Stimulated activated CD8-positive, alpha-beta memory T cell treated with anti-CD3 and anti-CD28 coated beads, Interleukin-12 subunit alpha, Interleukin-12 subunit beta, amount 100 ng/mL, for 24 hours (primary cell): ENCODE measurements around the gene ABR.
"Not testable (repeated sequence)": the region's sequence is repeated elsewhere in the genome, so short reads cannot be mapped to it uniquely, and the experiment has no call there.

ENCODE experiments used
- DNase-seq: peaks from one replicate; pipeline ENCODE4 v3.0.0-alpha.2; 2020; ENCODE audit errors: extremely low read depth

The ABR gene

DNA sequence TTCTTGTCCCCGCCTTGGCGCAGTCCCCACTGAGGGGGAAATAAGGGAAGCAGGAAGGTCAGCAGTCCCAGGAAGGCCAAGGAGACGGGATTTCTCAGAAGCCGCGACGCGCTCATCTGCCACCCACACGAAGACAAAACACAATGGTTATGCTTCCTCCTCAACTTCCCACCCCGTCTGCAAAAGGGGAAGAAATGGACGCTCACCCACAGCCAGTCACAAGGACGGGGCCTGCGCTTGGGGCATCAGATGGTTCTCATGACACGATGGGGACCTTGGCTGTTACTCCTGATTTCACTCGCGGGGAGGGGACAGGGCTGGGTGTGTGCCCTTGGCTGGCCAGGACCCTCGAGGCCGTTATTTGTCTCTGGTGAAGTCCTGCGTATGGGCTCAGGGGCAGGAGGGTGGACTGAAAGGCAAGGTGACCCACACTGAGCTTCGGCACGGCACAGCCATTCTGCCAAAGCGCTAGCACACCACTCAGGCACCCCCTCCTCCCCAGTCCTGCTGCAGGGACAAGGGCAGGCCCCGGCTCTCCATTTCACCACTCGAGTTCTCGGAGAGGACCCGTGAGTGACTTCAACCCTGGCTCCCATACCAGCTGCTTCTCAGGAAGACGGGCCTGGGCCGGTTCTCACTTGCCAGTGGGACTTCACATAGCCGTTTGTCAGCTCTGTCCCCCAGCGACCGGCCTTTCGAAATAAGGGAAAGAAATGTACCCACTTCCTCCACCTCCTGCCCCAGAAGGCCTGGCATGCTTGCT lies 84.5 kb downstream of the ABR start:
- no peak for DNase-seq

DNA sequence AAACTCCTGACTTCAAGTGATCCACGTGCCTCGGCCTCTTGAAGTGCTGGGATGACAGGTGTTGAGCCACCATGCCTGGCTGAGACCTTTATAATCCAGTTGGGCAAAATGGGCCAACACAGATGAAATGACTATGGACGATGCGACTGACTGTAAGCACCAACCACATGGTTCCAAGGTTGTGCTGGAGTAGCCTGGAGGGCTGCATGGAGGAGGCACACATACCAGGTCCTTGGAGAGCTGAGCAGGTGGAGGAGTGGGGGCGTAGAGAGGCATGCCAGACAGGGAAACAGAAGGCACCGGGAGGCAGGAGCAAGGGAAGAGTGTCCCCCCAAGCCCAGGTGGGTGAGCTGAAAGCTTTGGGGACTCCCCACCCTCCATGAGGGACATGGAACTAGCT lies 85.2 kb downstream of the ABR start:
- DNase-seq, result no peak

DNA sequence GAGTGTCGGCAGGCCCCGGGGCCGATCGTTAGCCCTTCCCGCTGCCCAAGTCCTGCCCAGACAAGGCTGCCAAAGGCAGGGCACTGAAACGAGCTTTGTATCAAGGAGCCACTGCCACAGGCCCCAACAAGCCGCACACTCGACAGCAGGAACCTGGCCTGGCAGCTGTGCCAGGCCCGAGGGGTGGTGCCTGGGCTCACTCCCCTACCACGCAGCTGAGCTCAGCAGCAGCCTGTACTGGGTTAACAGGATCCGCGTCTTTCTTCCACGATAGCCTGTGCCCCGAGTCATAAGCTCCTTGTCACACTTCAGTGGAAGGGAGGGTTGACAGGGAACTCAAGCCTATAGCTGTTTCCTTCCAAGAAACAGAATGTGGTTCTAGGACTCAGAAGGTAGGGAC lies 87.9 kb downstream of the ABR start:
- no peak for DNase-seq

DNA sequence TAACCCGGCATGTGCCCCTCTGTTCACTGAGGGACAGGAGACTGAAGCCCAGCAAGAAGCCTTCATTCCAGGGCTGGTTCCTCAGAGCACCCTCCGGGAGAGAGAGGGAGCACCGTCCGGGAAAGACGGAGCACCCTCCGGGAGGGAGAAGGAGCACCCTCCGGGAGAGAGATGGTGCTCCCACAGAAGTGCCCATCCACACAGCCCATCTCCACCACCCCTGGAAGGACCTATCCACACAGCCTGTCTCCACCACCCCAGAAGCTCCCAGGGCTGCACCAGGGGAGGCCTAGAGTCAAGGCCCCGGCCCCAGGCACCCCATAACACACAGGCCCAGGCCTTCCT lies 88.6 kb downstream of the ABR start:
- DNase-seq, result no peak

DNA sequence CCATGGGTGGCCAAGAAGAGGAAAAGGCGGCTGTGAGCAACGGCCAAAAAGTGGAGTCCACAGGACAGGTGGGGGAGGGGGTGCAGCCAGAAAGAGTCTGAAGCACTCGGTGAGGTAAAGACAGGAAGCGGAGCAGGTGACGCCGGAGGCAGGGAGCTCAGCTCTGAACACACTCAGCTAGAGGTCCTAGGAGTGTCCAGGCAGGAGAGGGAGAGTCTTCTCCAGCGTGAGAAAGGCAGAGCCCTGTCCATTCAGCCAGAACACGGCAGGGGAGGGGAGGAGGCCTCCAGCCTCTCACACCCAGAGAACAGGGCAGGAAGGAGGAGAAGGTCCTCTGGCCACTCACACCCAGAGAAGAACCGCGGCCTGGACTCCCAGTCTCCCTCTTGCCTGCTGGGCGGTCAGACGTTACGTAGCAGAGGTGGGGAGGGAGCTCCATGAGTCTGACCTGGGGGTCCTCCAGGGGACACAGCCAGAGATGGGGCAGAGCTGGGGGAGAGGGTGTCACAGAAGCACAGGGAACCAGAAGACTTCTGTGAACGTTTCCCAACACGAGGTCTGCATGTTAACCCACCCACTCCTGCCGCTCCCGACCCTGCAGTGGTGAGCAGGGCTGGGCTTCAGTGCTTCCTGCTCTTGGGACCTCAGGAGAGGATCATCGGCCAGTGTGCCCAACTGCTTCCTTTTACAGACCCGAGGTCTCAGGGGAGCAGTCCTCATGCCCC lies 89.2 kb downstream of the ABR start:
- no peak for DNase-seq

DNA sequence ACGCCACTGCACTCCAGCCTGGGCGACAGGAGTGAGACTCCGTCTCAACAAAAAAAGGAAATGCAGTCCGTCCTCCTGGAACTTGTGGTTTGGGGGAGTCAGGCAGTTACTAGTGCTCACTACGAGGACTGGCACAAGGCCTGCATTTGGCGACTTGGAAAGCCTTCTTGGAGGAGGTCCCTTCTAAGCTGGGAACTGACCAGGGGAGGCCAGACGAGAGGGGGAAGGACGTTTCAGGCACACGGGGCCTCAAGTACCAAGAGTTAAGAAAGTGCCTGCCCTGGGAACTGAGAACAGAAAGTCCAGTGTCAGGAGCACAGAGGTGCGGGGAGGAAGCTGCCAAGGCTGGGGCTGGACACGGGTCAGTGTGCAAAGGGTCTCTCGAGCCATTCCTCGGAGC lies 89.9 kb downstream of the ABR start:
- DNase-seq, result no peak

DNA sequence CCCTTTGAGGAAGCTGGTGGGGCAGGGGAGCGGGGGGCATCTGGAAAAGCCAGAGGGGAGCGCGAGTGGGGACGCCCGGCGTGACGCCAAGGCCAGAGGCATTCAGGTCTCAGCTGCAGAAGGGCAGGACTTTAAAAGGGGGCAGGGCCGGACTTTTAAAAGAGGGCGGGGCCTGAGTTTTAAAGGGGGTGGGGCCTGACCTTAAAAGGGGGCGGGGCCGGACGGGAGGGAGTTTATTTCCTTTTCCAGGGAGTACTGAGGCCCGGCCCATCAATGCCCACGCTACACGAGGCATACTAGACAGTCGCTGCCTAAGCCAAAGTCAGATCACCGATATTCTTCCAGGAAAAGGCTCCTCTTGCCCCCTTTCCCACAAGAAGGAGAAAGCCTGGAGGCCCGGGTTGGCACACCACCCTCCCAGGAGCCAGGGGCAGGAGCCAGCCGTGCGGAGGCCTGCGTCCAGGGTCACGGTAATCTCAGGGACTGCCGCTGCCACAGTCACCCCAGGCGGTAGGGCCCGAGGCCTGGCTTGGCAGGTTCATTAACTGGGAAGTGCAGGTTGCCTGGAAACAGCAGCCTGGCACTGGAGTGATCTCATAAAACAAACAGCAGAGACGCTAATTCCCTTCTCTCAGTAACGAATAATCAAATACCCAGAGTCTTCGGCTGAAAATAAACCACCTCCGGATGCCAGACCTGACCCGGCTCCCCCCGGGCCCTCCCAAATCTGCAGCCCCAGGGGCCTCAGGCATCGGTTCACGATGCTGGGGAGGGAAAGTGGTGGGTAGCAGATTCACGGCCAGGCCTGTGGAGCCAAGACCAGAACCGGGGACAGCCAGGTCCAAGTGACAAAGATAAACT lies 92.2 kb downstream of the ABR start:
- DNase-seq, result no peak

DNA sequence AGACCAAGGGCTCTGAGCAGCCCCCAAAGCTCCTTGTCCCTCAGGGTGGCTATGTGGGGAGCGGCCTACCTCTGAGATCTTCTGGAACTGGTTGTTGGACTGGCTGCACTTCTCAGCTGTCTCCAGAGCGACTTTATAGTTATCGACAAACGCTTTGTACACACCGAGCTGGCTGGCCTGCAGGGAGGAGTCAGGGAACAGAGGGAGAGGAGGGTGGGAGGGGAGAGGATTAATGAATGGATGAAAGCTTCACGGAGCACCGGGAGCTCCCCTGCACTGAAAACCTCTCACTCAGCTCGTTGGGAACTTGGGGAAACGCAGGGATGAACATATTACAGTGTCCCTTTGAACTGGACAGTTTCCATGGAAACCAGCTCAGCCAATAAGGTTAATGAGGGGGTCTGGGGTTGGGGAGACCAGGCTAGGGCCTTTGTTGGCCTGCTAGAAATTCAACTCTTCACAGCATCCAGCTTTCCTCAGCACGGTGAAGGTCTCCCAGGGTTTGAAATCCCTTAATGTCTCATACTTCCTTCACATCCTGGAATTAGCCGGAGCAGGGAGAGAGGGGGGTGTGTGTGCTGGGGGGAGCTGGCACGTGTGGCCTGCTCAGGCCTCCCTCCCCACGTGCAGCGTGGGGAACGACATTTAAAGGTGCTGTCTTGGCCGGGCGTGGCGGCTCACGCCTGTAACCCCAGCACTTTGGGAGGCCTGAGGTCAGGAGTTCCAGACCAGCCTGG lies 96.2 kb downstream of the ABR start:
- no peak for DNase-seq

DNA sequence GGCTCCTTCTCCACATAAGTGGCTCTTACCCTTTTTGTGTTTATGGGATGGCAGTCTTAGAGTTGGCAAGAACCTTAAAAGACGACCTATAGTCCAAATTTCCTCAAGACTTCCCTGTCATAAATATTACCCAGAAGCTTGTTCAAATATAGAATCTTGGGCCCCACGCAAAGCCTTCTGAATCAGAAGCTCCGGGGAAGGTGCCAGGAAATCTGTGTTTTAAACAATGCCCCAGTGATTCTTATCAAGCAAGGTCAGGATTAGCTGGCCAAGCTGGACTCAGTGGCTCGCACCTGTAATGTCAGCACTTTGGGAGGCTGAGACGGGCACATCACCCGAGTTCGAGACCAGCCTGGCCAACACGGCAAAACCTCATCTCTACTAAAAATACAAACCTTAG lies 97.2 kb downstream of the ABR start:
- DNase-seq, result no peak

DNA sequence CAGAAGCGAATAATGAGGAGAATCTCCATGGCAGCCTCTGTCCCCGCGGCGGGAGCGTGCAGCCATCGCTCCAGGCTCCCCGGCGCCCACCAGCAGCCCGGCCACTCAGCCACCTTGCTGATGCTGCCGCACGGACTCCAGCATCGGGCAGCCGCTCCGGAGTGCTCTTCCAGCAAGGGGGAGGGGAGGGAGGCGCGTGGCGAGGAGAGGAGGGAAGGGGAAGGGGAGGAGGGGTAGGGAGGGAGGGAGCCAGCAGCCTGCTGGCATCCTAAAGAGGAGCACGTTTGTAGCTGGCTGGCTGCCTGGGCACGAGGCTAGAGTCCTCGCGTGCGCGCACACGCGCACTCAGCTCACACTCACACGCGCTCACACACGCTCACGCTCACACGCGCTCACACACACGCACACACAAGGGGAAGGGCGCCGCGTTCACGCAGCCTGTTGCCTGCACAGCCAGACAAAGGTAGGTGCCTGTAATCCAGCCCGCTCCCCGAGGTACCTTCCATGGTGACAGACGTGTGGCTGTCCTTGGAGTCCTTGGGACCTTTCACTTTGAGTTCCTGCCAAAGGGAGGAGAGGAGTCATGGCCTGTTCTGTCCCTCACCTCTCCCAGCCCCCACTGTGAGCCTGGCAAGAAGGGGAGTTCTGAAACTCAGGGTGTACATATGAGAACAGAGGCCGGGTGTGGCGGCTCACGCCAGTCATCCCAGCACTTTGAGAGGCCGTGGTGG lies 100.8 kb downstream of the ABR start:
- no peak for DNase-seq

DNA sequence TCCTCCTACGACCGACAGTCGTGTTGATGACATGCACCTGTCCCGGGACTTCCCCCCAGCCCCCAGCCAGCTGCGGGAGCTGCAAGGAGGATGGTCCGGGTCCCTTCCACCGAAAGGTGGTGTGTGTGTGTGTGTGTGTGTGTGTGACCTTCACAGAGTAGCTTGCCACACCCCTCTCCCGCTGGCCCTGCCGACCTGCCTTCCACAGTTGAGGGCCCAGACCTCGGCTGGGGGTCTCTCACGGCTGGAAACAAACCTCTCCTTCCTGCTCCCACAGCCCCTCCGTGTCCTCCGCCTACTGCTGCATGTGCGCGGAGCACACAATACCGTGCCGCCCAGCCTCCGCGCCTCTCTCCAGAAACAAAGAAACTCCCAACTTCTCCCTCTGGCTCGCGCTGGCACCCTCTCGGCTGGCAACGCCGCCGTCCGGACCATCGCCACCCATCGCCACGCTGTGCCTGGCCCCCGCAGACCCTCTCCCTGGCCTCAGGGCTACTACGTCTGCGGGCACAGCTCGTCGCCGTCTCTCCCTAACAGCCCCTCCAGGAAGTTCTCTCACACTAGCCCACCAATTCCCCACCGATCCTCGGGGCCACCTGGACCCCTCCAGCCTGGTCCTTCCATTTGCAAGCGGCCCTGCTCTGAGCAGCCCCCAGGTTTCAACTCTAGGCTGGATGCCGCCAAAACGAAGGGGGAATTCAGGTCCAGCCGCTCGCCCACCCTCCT lies 101.6 kb downstream of the ABR start:
- DNase-seq, result no peak

DNA sequence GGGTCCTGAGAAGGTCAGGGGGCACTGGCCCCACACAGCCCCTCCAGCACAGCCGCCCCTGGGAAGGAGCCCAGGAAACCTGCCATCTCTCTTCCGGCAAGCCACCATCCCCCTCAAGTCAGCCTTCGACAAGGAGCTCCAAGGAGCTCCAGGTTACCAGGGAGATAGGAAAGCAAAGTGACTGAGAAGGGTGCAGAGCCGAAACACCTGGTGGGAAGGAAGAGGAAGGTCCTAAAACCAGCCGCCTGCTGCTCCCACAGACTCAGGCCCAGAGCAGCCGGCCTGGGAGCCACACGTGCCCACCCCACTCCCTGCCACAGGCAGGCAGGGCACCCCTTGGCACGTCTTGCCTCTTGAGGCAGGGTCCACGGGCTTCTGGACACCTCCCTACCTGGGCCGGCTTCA lies 102.2 kb downstream of the ABR start:
- no peak for DNase-seq

DNA sequence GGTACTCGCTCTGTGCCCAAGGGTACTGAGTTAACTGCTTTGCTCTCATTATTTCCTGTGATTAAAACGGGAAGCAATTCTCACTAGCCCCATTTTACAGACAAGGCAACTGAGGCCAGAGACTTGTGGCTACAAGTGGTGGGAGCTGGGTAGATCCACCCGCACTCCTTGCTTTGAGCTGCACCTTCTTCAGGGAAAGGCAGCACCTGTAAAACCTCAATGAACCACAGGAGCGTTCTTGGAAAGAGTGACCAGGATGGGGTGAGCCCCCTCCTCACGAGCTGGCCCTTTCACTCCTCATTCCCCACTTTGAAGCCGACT lies 102.8 kb downstream of the ABR start:
- no peak for DNase-seq

DNA sequence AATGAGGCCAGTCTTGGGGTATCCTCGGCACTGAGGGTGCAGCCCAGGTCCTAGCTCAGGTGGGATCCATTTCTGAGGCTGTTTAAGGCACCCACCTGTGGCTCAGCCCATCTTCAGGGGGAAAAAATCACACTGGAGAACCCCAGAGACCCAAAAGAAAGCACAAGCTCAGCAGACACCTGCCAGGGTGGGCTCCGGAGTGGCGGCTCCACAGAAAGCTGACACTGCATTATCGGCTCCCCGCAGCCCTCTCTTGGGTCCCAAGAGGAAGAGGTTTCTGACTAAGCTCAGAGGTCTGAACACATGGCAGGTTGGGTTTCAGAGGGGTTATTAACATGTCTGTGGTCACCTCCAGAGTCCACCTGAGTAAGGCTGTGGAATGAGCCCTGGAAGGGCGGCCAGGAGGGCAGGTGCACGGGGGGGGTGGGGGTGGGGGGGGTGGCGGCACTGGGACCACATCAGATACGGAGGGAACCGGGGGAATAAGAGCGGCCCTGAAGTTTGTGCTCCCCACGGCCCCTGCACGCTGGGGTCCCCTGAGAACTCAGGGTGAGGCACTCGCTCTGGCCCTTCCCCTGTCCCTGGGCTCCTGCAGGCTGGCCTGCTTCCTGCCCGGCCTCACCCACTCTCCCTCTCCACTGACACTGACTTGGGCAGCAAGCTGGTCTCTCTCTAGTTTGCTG lies 103.3 kb downstream of the ABR start:
- no peak for DNase-seq

DNA sequence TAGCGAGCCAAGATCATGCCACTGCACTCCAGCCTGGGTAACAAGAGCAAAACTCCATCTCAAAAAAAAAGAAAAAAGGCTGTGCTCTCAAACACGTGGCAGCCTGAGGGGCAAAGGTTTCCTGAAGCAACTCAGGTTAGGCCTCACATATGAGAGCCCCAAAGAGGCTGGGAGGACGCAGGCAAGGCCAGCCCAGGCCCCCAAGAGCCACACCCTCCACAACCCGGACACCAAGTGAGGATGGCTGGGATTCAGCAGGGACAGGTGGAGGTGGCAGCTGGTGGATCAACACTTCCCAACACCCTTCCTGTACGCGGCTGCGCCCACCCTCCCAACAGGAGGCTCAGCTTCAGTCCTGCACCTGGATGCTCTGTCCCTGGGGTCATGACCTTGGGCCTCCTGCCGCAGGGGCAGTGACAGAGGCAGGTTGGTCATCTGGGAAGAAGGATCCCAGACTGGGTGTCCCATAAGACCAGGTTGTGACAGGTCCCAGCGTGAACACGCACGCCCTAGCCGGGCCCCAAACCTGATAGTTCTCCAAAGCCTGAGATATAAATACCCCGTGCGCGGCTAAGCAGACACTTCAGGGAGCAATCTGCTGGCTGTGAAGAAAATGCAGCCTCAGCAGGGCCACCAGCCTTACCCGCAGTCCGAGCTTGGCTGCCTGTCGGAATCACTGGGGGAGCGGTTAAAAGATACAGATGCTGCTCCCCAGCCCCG lies 104.7 kb downstream of the ABR start:
- no peak for DNase-seq

DNA sequence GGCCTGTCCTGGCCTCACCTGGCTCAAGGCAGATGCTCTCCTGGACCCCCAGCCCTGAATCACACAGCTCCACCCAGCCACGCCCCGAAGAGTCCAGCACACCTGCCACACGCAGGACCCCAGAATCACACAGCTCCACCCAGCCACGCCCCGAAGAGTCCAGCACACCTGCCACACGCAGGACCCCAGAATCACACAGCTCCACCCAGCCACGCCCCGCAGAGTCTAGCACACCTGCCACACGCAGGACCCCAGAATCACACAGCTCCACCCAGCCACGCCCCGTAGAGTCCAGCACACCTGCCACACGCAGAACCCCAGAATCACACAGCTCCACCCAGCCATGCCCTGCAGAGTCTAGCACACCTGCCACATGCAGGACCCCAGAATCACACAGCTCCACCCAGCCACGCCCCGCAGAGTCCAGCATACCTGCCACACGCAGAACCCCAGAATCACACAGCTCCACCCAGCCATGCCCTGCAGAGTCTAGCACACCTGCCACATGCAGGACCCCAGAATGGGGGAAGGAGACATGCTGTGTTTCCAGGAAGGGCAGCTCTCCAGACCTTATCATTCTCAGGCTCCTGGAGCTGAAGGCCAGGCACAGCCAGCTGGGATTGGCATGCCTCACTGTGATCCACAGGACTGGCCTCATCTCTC lies 105.7 kb downstream of the ABR start:
- not testable (repeated sequence) for DNase-seq

DNA sequence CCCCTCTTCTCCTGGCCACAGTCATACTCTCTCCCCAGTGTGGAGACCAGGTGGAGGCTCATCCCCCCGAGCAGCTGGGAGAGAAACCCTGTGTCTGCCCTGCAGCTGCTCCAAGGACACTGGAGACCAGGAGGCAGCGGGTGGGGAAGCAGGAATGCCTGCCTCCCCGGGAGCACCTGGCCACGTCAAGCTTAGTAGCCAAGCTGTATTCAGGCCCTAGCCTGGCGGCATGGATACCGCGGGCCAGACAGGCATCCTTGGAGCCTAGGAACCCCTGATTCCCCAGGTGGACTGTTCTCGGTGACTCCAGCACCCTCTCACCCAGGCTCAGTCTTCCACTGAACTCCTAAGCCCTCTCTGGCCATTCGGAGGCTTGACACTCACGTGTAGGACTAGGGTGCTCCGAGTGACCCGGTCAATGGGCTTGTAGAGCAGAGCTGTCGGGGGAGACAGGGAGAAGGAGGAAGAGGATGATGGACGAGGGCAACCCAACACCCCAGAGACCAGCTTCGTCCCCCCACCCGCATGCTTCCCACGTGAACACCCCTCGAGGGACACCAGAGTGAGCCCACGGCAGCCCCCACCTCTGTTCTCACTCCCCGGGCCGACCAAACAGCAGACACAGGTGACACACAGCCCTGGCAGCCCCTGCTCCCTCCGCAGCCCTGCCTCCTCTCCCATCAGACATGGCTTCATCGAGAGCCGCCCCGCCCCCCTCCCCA lies 106.4 kb downstream of the ABR start:
- DNase-seq, result no peak

DNA sequence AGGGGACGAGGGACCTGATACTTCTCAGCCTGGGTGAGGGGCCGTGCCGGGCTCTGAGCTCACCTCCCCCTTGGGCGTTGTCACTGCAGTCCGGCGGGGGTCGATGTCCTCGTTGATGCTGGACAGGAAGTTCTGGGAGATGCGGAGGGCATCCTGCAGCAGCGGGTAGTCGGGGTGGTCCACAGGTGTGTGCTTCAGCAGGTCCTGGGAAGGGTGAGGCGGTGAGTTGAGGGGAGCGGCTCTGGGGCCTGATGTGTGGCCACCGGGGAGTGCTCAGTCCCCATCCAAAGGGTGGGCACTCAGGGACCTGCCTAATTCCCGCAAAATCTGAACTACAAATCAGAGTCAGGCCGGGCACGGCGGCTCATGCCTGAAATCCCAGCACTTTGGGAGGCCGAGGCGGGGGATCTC lies 107.2 kb downstream of the ABR start:
- no peak for DNase-seq
